Measurements from ENCODE around the gene EML1. TPM values are rescaled to one million over a fixed set of nuclear protein-coding genes. Genes with fewer than 3 reads are reported as not detected.
A peak's percentile ranks its signal among the peaks of the same experiment; 100 is the strongest.

Gene EML1
- total RNA-seq, 2 donors from 2014 or later, result 23.6 to 34.6 TPM

DNA sequence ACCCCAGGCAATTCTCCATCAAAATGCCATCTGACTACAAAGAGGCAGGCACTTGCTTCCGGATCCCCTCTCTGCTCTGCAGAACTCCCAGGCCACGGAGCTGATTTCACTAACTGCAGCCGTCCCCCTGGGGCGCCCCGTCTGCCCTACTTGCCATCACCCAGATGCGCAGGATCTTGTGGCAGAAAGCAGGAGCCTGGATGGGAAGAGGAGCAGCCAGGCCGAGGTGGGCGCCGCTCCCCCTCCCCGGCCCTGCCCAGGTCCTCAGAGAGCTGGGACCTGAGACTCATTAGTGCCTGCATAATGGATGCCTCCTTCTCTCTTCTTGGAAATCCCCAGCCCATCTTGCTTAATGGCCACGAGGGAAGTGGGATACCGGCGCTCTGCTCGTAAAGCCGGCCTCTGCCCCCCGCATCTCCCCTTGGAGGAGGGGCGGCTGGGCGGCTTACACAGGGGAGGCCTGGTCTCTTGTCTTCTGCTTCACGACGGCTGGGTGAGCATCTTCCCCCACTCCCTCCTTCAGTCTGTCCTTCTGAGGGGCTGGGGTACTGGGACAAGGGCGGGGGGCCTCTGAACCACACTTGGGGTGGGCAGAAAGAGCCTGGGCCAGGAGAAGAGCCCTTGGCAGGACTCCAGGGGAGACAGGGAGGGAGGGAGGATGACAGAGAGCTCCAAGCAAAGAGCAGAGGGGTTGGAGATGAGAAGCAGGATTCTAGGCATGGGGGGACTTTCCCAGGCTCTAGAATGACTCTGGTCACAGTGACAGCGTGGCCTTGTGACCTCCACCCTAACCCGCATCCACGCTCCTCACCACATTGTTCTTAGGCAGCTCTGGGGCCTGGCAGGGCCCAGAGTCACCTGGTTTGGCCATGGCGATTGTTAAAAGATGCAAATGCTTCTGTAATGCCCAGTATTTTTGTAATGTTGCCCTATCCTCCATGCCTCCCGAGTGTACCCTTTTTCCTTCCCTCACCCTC, 19.4 kb upstream of the EML1 start:
- H3K4me1 ChIP-seq, result no peaks in the 10 kb centered on the region
- no peaks in the 10 kb centered on the region for H3K27me3 ChIP-seq
- WGBS, 2 donors, result 84 to 86% methylated on average over 24 to 25 of the region's 26 CpGs
- TF ChIP-seq, protein P1, sequence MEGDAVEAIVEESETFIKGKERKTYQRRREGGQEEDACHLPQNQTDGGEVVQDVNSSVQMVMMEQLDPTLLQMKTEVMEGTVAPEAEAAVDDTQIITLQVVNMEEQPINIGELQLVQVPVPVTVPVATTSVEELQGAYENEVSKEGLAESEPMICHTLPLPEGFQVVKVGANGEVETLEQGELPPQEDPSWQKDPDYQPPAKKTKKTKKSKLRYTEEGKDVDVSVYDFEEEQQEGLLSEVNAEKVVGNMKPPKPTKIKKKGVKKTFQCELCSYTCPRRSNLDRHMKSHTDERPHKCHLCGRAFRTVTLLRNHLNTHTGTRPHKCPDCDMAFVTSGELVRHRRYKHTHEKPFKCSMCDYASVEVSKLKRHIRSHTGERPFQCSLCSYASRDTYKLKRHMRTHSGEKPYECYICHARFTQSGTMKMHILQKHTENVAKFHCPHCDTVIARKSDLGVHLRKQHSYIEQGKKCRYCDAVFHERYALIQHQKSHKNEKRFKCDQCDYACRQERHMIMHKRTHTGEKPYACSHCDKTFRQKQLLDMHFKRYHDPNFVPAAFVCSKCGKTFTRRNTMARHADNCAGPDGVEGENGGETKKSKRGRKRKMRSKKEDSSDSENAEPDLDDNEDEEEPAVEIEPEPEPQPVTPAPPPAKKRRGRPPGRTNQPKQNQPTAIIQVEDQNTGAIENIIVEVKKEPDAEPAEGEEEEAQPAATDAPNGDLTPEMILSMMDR (IDR thresholded peaks at IDR 0.05), result no peak
- TF ChIP-seq POLR2A (IDR thresholded peaks at IDR 0.05), result no peak
- no peak overlapping the region for H3K4me3 ChIP-seq
- ATAC-seq (no peak), DNase-seq (no peak)
- no peaks in the 10 kb centered on the region for H3K9me3 ChIP-seq
- H3K36me3 ChIP-seq (replicated peaks in 1 of 2; ENCODE audit: insufficient read depth in 1 of 2, low read depth in 2 of 2), result no peaks in the 10 kb centered on the region
- intact Hi-C loops (cut with DNase I), result no loop called here
- H3K27ac ChIP-seq, result peak overlapping the region in 1 of 4 donors; percentile 0

DNA sequence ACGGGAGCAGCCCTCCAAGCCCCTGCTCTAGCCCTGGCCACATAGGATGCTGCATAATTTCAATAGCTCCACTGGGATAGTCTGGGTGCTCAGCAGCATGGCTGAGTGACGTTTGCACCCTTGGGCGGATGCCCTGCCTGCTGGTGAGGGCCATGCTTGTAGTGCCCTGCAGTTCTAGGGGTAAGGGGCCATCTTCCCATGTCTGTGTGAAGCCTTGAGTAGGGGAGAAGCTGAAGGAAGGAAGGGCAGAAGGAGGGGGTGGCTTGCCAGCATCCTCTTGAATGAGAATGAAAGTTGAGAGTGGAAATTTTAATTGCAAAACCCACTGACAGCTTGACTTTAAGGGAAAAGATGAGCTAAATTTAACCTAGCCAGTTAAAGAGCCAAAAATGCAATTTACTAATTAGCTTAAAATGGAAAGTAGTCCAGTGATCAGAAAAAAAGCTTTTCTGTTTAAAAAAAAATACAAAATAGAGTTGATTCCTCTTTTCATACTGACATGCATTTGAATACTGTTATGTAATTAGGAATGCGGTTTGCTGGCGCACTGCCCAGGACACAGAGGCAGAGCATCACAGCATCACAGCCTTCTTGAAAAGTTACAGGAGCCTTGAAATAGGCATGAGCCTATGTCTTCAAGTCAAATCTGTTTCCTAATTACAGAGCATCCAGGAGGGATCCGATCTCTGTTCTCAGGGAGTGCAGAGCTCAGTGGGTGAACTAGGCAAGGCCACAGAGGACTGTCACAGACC, 18.5 kb upstream of the EML1 start:
- WGBS, 2 donors, result 57 to 60% methylated on average over 6 of the region's 6 CpGs
- Histone ChIP-seq H3K4me1 (no peaks in the 10 kb centered on the region), H3K27me3 (no peaks in the 10 kb centered on the region), H3K9me3 (no peaks in the 10 kb centered on the region), H3K36me3 (replicated peaks in 1 of 2; ENCODE audit: insufficient read depth in 1 of 2, low read depth in 2 of 2) (no peaks in the 10 kb centered on the region), H3K4me3 (no peak overlapping the region), H3K27ac (no peak overlapping the region)
- intact Hi-C loops (cut with DNase I), result no loop called here
- no peak for ATAC-seq
- no peak for TF ChIP-seq POLR2A (IDR thresholded peaks at IDR 0.05)
- TF ChIP-seq, protein P1 (IDR thresholded peaks at IDR 0.05), result no peak
- DNase-seq, result peak in 3 of 4 donors; percentile 41 to 48 (median 46)

DNA sequence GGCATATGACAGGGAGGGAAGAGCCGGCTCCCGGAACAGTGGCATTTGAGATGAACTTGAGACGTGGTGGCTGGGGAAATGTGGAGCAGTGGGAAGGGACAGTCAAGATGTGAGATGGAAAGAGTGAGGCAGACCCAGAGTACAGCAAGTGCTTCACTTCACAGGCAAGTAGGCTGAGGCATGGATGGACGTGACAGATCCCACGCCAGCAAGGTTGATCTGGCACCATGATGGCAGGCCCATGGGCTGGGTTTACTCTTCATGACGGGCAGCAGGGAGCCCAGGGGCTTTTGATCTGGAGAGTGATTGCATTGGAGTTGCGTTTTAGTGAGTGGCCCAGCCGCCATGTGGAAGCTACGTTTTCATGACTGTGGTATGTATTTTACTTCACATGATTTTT, 17.9 kb upstream of the EML1 start:
- Histone ChIP-seq H3K36me3 (replicated peaks in 1 of 2; ENCODE audit: insufficient read depth in 1 of 2, low read depth in 2 of 2) (no peaks in the 10 kb centered on the region), H3K27me3 (no peaks in the 10 kb centered on the region), H3K27ac (no peak overlapping the region), H3K9me3 (no peaks in the 10 kb centered on the region), H3K4me3 (no peak overlapping the region), H3K4me1 (no peaks in the 10 kb centered on the region)
- WGBS, 2 donors, result 77% methylated on average over 9 of the region's 9 CpGs
- TF ChIP-seq, protein P1 (IDR thresholded peaks at IDR 0.05), result no peak
- TF ChIP-seq POLR2A (IDR thresholded peaks at IDR 0.05), result no peak
- DNase-seq (no peak), ATAC-seq (no peak)
- intact Hi-C loops (cut with DNase I), result no loop called here

DNA sequence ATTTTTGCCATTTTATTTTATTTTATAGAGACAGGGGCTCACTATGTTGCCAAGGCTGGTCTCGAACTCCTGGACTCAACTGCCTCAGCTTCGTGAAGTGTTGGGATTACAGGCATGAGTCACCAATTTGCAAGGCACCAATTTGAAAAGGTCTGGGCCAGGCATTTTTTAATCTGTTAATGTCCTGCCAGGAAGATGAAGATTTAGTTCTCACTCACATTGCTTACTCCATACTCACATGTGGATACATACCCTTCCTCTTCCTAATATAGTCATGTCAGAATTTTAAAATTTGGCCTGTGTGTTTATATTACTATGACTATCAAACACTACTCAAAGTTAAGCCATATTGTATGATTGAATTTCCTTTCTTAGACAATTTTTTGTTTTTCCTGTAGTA, 15.3 kb upstream of the EML1 start:
- intact Hi-C loops (cut with DNase I), result no loop called here

More for the DNA sequence above, 15.3 kb upstream of the EML1 start:
- 100% methylated on average over 2 of the region's 2 CpGs for WGBS, 2 donors
- Histone ChIP-seq H3K27me3 (no peaks in the 10 kb centered on the region), H3K9me3 (no peaks in the 10 kb centered on the region), H3K4me3 (no peak overlapping the region), H3K36me3 (replicated peaks in 1 of 2; ENCODE audit: insufficient read depth in 1 of 2, low read depth in 2 of 2) (no peaks in the 10 kb centered on the region), H3K4me1 (no peaks in the 10 kb centered on the region), H3K27ac (no peak overlapping the region)
- DNase-seq (no peak), ATAC-seq (no peak)
- TF ChIP-seq, protein P1 (IDR thresholded peaks at IDR 0.05), result no peak
- no peak for TF ChIP-seq POLR2A (IDR thresholded peaks at IDR 0.05)

Data from body of pancreas (tissue), 4 donors.